Osteocyte (in vitro differentiated cells): ENCODE results near the gene ZNF783. TPM values are rescaled to one million over a fixed set of nuclear protein-coding genes. Genes with fewer than 3 reads are reported as not detected.
A peak's percentile ranks its signal among the peaks of the same experiment; 100 is the strongest.

Source experiments
- DNase-seq: peaks from one replicate; pipeline ENCODE4 v3.0.0; 2021; ENCODE audit warnings: mixed read lengths; ENCODE audit not compliant: unreplicated experiment; ENCODE audit errors: extremely low spot score
- H3K27ac Mint-ChIP-seq: one replicate; pipeline ENCODE4 v1.8.0; 2021; ENCODE audit warnings: mild to moderate bottlenecking, mixed read lengths; ENCODE audit not compliant: unreplicated experiment
- H3K27me3 Mint-ChIP-seq: one replicate; pipeline ENCODE4 v1.8.0; 2021; ENCODE audit warnings: mixed read lengths; ENCODE audit not compliant: unreplicated experiment
- H3K36me3 Mint-ChIP-seq: one replicate; pipeline ENCODE4 v1.8.0; 2021; ENCODE audit warnings: mixed read lengths; ENCODE audit not compliant: unreplicated experiment
- H3K4me1 Mint-ChIP-seq: one replicate; pipeline ENCODE4 v1.8.0; 2021; ENCODE audit warnings: mixed read lengths; ENCODE audit not compliant: unreplicated experiment
- H3K4me3 Mint-ChIP-seq: one replicate; pipeline ENCODE4 v1.8.0; 2021; ENCODE audit warnings: mild to moderate bottlenecking, moderate library complexity, mixed read lengths; ENCODE audit not compliant: unreplicated experiment
- H3K9me3 Mint-ChIP-seq: one replicate; pipeline ENCODE4 v1.8.0; 2021; ENCODE audit warnings: mixed read lengths; ENCODE audit not compliant: unreplicated experiment
- total RNA-seq: library from RNA; stranded (reverse); gene quantifications from 2 replicates; pipeline ENCODE4 v1.2.1, GENCODE V29; 2021
- TF ChIP-seq, protein P1 (sequence below): fragments of 200-600 bp; sonication (generic); IDR thresholded peaks from 2 replicates; pipeline ENCODE4 v1.5.0; 2021; ENCODE audit warnings: antibody characterized with exemption, mild to moderate bottlenecking, moderate library complexity

The ZNF783 gene
- total RNA-seq, 1 donor from 2014 or later = 26.0 TPM

DNA sequence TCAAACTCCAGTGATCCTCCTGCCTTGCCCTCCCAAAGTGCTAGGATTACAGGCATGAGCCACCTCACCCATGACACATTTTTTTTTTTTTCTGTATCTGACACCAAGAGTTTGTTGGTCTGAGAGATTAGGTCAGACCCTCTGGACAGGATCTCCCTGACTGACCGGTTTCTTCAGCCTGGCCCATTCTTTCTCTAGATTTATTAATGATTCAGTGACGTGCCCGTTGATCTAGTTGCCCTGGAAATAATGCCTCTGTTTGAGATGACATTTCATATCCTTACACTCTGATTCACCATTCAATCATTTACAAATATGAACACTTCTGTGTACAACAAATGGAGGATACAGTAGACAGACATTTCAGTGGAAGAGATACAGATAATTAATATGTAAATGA, 23.9 kb upstream of the ZNF783 start:
- peaks cover 9% of the 10 kb centered on the region for H3K36me3 Mint-ChIP-seq
- H3K4me1 Mint-ChIP-seq = peaks cover 30% of the 10 kb centered on the region
- H3K27me3 Mint-ChIP-seq = no peaks in the 10 kb centered on the region
- H3K4me3 Mint-ChIP-seq = no peak overlapping the region
- DNase-seq = no peak
- no peak overlapping the region for H3K27ac Mint-ChIP-seq
- TF ChIP-seq, protein P1, sequence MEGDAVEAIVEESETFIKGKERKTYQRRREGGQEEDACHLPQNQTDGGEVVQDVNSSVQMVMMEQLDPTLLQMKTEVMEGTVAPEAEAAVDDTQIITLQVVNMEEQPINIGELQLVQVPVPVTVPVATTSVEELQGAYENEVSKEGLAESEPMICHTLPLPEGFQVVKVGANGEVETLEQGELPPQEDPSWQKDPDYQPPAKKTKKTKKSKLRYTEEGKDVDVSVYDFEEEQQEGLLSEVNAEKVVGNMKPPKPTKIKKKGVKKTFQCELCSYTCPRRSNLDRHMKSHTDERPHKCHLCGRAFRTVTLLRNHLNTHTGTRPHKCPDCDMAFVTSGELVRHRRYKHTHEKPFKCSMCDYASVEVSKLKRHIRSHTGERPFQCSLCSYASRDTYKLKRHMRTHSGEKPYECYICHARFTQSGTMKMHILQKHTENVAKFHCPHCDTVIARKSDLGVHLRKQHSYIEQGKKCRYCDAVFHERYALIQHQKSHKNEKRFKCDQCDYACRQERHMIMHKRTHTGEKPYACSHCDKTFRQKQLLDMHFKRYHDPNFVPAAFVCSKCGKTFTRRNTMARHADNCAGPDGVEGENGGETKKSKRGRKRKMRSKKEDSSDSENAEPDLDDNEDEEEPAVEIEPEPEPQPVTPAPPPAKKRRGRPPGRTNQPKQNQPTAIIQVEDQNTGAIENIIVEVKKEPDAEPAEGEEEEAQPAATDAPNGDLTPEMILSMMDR = no peak
- H3K9me3 Mint-ChIP-seq = peaks cover 7% of the 10 kb centered on the region

- Mint-ChIP-seq H3K27me3 (no peaks in the 10 kb centered on the region), H3K27ac (peak within 1 kb of the TSS; percentile 89), H3K36me3 (peaks cover 11% of the 10 kb centered on the region), H3K4me3 (peak within 1 kb of the TSS; percentile 89), H3K9me3 (peaks cover 7% of the 10 kb centered on the region), H3K4me1 (peaks cover 24% of the 10 kb centered on the region)
- TF ChIP-seq, protein P1 = peak; percentile 84
- peak; percentile 96 for DNase-seq
Measured at GRCh38 chr7:149239345-149240143, 22.5 kb upstream of the ZNF783 start, which contains the start of gene ZNF212. Gene ZNF212 (plus strand): TSS chr7:149239651. CDS start chr7:149239779, 128 bp downstream.

DNA sequence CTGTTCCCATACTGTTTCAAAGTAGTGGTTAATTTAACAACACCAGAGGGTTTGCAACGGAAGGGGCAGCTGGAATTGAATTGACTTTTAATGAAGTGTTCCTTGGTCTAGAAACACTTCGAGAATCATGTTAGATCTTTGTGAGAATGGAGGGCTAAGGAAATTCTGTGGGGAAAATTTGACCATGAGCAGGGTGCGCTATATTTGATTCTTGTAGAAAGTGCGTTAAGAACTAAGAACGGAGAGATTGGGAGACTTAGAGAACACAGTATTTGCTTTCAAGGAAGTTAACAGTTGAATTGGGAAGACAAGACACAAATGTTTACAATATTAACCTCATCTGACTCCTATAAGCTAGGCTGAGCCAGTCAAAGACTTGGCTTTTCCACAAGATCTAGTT, 21.4 kb upstream of the ZNF783 start:
- Mint-ChIP-seq H3K9me3 (peaks cover 7% of the 10 kb centered on the region), H3K4me3 (peak overlapping the region; percentile 89), H3K27ac (peak overlapping the region; percentile 42), H3K4me1 (peaks cover 27% of the 10 kb centered on the region), H3K36me3 (peaks cover 14% of the 10 kb centered on the region), H3K27me3 (no peaks in the 10 kb centered on the region)
- DNase-seq = no peak
- TF ChIP-seq, protein P1 = no peak

- Mint-ChIP-seq H3K27ac (no peak overlapping the region), H3K36me3 (peaks cover 14% of the 10 kb centered on the region), H3K4me1 (peaks cover 27% of the 10 kb centered on the region), H3K9me3 (peaks cover 7% of the 10 kb centered on the region), H3K27me3 (no peaks in the 10 kb centered on the region), H3K4me3 (peak overlapping the region; percentile 32)
- TF ChIP-seq, protein P1 = no peak
- no peak for DNase-seq
Measured at GRCh38 chr7:149241696-149242095, 20.3 kb upstream of the ZNF783 start.

DNA sequence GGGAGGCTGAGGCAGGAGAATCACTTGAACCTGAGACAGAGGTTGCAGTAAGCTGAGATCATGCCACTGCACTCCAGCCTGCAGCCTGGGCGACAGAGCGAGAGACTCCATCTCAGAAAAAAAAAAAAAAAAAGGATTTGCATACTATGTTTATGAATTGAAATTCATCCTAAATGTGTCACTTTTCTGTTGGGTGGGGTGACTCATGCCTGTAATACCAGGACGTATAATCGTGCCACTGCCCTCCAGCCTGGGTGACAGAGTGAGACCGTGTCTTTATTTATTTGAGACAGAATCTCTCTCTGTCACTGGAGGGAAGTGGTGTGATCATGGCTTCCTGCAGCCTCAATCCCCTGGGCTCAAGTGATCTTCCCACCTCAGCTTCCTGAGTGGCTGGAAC, 16.8 kb upstream of the ZNF783 start:
- Mint-ChIP-seq H3K4me3 (no peak overlapping the region), H3K36me3 (peaks cover 15% of the 10 kb centered on the region), H3K4me1 (peaks cover 22% of the 10 kb centered on the region), H3K9me3 (peaks cover 7% of the 10 kb centered on the region), H3K27ac (no peak overlapping the region), H3K27me3 (no peaks in the 10 kb centered on the region)
- TF ChIP-seq, protein P1 = no peak
- no peak for DNase-seq
